ENCODE data around the gene DDX11.
"Not testable (repeated sequence)": the region's sequence is repeated elsewhere in the genome, so short reads cannot be mapped to it uniquely, and the experiment has no call there.

- TF ChIP-seq POLR2A (IDR thresholded peaks at IDR 0.05; ENCODE audit: low read depth, low read length); POLR2AphosphoS5 (IDR thresholded peaks at IDR 0.05; ENCODE audit: low read depth, low read length); TAF1 (IDR thresholded peaks at IDR 0.05; ENCODE audit: low read depth, low read length); PAX5 (IDR thresholded peaks at IDR 0.05; ENCODE audit: insufficient read depth, low read length, severe bottlenecking); SPI1 (IDR thresholded peaks at IDR 0.05; ENCODE audit: low read depth, low read length): not testable (repeated sequence)
These were observed 4.3 kb downstream of the DDX11 start for GRCh38 chr12:31077998-31078397.
